GM19328 (cell line): Measurements from ENCODE around the gene HMGB2.

Experiments used
- ATAC-seq: cut with Tn5 transposase; IDR thresholded peaks from one replicate; pipeline ENCODE4 v1.9.1; 2021; ENCODE audit warnings: mild to moderate bottlenecking, moderate library complexity; ENCODE audit not compliant: unreplicated experiment

Gene HMGB2

GRCh38 chr4:173334085-173334890 is at the start of gene HMGB2:
Gene HMGB2 (minus strand): TSS chr4:173334358. CDS start chr4:173333649, 709 bp downstream.
- ATAC-seq, result peak; percentile 94

DNA sequence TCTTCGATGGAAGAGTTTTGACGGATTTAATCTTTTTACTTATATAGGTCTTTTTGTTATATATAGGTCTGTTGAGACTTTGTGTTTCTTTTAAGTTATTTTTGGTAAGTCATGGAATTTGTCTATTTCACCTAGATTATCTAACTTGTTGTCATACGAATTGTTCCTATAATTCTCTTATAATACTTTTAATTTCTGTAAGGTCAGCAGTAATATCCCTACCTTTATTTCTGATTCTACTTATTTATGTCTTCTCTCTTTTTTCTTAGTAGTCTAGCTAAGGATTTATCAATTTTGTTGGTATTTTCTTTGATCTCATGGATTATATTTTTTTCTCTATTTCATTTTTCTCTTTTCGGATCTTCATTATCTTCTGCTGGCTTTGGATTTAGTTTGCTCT is 48.2 kb upstream of the HMGB2 start:
- no peak for ATAC-seq

GRCh38 chr4:173381610-173382009 is 47.5 kb upstream of the HMGB2 start:
- no peak for ATAC-seq

GRCh38 chr4:173380987-173381386 is 46.8 kb upstream of the HMGB2 start:
- no peak for ATAC-seq

GRCh38 chr4:173379929-173380328 is 45.8 kb upstream of the HMGB2 start:
- ATAC-seq, result no peak

DNA sequence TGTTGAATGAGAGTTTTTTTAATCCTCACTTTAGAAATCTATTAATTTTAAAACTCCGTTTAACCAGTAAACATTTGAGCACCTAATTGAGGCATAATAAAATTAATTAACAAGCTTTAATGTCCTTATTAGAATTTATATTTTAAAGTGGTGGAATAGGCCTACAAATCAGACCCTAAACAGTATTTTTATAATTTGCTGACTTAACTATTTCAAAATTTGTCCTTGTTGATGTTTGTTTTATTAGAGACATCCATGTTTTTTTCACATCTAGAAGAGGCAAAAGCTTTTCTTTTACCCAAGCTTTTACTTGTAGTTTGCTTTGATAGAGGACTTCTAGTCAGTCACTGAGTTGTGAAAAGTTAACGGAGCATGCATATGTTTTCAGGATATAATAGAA is 40.4 kb upstream of the HMGB2 start:
- ATAC-seq, result no peak

GRCh38 chr4:173371292-173372192 is 37.4 kb upstream of the HMGB2 start:
- ATAC-seq, result peak; percentile 23

GRCh38 chr4:173370477-173371291 is 36.5 kb upstream of the HMGB2 start, which contains the start of gene SAP30:
Gene SAP30 (plus strand): TSS chr4:173370954. CDS start chr4:173371183, 229 bp downstream.
- peak; percentile 69 for ATAC-seq

- ATAC-seq, result peak; percentile 1
These were observed 35.9 kb upstream of the HMGB2 start for GRCh38 chr4:173370130-173370476.

DNA sequence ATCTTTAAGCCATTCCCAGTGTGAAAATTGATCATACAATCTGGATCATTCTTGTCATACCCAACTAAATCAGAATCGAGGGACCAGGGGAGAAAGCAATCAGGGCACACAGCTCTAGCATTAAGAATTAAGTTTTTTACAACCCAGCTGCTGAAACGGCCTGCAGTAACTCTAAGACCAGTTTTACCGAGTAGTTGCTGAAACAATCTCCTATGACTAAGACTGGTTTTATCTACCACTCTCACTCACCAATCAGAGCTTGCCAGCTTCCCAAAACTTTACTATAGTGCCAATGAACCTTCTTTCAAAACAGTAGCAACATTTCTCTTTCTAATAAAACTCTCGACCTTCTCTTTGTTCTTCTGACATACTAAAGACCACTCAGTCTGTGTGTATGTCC is 33.8 kb upstream of the HMGB2 start:
- no peak for ATAC-seq

GRCh38 chr4:173367285-173367684 is 33.1 kb upstream of the HMGB2 start:
- no peak for ATAC-seq

DNA sequence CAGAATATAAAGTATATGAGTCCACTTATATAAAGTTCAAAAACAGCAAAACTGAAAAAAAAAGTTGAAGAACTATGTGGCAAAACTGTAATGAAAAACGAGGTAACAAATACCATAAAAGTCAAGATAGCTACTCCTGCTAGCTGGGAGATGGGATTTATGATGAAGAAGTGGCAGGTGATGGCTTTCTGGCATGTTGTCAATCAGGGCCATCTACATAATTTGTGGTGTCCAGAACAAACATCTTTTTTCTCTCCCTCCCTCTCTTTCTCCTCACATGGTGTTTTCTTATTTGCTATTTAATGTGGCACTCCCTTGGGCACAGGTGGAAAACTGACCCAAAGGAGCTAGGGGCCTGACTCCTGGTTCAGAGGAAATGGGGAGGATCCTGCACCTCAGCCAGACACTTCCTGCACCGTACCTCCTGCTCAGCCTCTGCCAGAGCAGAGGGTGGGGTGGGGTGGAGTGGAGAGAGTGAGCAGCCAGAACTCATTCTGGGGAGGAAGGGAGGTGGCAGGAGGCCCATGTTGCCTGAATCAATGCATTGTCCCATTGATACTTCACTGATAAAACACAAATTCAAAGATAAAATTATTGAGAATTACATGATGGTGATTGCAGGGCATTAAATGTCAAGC is 31.3 kb upstream of the HMGB2 start:
- no peak for ATAC-seq

DNA sequence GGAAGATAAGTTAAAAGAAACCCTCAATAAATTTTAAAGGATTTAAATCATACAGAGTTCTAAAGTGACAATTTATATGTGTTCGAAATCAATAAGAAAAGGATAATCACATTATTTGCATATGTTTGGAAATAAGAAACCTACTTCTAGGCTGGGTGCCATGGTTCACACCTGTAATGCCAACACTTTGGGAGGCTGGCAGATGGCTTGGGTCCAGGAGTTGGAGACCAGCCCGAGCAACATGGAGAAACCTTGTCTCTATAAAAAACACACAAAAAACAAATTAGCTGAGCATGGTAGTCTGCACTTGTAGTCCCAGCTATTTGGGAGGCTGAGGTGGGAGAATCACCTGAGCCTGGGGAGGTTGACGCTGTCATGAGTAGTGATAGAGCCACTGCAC is 28.5 kb upstream of the HMGB2 start:
- no peak for ATAC-seq

DNA sequence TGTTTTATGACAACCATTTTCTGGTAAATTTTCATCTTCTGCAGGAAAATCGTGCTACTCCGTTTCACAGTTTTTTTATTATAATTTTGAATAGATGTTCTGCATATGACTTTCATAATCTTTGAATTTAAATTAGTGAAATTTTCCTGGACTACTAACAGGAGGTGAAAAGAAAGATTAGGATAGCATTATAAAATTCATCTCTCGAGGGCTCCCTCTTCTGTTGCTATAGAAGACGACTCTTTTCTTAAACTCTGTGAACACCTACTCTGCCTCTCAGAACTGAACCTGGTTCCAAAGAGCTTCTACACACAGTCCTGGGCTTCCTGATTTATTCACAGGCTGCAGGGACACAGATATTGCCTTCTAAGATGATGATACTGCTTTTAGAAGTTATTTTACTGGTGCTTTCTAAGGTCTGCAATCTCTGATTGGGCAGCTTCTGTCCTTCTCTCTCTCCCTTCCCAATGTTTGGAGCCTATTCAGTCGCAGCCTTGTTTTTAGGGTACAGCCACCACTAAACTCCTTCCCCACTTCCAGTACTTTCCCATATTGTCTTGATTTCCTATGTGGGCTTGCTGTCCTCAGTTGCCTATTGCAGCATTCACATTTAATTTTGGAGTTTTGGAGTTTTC is 26.5 kb upstream of the HMGB2 start:
- no peak for ATAC-seq

- ATAC-seq, result no peak
These were observed 23.8 kb upstream of the HMGB2 start for GRCh38 chr4:173357939-173358338.

GRCh38 chr4:173347467-173347866 is 13.3 kb upstream of the HMGB2 start:
- no peak for ATAC-seq

DNA sequence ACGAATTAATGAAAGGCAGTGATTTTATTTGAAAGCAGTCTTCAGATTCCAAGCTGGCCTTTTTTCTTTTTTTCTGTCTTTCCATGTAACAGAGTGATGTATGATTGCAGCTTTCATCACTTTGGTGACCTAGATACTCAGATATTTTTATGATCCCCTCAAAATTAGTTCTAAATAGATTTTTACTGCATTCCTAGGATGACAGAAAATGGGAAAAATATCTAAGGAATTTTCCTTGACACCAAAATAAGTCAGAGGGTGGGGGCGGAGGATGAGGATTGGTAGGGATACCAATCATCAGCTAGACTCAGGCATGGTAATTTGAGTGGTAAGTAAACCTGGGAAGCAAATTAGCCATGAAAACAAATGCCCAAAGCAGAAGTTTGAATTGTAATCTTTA is 11.9 kb upstream of the HMGB2 start:
- ATAC-seq, result no peak

- no peak for ATAC-seq
These were observed 11.5 kb upstream of the HMGB2 start for GRCh38 chr4:173345648-173346047.

GRCh38 chr4:173343832-173344397 is 9.8 kb upstream of the HMGB2 start:
- ATAC-seq, result no peak

DNA sequence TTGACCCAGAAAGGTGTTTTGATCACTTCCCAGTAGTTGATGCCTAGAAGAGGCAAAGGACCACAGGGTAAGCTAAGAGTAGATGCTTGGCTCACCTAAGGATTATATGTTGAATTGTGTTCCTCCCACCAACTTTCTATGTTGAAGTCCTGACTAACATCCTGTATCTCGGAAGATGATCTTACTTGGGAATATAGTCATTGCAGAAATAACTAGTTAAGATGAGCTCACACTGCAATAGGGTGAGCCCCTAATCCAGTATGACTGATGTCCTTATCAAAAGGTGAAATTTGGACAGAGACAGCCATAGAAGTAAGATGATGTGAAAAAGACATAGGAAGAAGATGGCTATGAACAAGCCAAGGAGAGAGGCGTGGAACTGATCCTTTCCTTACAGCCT is 3.3 kb upstream of the HMGB2 start:
- ATAC-seq, result no peak
